Natural killer cell (primary cell): ENCODE data around the gene GARNL3. TPM values are rescaled to one million over a fixed set of nuclear protein-coding genes. Genes with fewer than 3 reads are reported as not detected.

Source experiments
- ATAC-seq, 3 donors: fragments of 150-1000 bp in 2 of 3; fragments of 200-7000 bp in 1 of 3; cut with Tn5 transposase; 1 replicate in 1 of 3; 2 replicates in 2 of 3; pipeline ENCODE4 v1.10.0; 2021; ENCODE audit warnings: mild to moderate bottlenecking in 2 of 3, moderate library complexity in 2 of 3
- DNase-seq, 2 donors: peaks; one replicate each; pipeline versions ENCODE4 v3.0.0 to v3.0.0-alpha.2; 2013 to 2021; ENCODE audit warnings: mixed read lengths in 1 of 2
- H3K27ac ChIP-seq: one replicate; pipeline ENCODE4 v1.5.1; 2013; ENCODE audit warnings: mild to moderate bottlenecking, low read length
- H3K27me3 ChIP-seq: one replicate; pipeline ENCODE4 v1.6.1; 2013; ENCODE audit warnings: low read length; ENCODE audit not compliant: control insufficient read depth, insufficient read depth
- H3K36me3 ChIP-seq: one replicate; pipeline ENCODE4 v1.6.1; 2013; ENCODE audit warnings: low read length; ENCODE audit not compliant: control insufficient read depth, insufficient read depth
- H3K4me1 ChIP-seq: one replicate; pipeline ENCODE4 v1.6.1; 2013; ENCODE audit warnings: low read length; ENCODE audit not compliant: control insufficient read depth, insufficient read depth
- H3K4me3 ChIP-seq: one replicate; pipeline ENCODE4 v1.5.1; 2013; ENCODE audit warnings: low read length
- H3K9me3 ChIP-seq: one replicate; pipeline ENCODE4 v1.6.1; 2013; ENCODE audit warnings: low read length; ENCODE audit not compliant: control insufficient read depth, insufficient read depth
- H3K27ac Mint-ChIP-seq, 2 donors: one replicate each; pipeline ENCODE4 v1.8.0; 2022; ENCODE audit warnings: mild to moderate bottlenecking in 2 of 2, mixed read lengths in 2 of 2, moderate library complexity in 1 of 2
- H3K27me3 Mint-ChIP-seq, 2 donors: one replicate each; pipeline ENCODE4 v1.8.0; 2022; ENCODE audit warnings: low read depth in 2 of 2, mixed read lengths in 2 of 2
- H3K36me3 Mint-ChIP-seq: one replicate; pipeline ENCODE4 v1.8.0; 2022; ENCODE audit warnings: mixed read lengths
- H3K4me1 Mint-ChIP-seq, 2 donors: one replicate each; pipeline ENCODE4 v1.8.0; 2022; ENCODE audit warnings: mixed read lengths in 2 of 2
- H3K4me3 Mint-ChIP-seq: one replicate; pipeline ENCODE4 v1.8.0; 2022; ENCODE audit warnings: mild to moderate bottlenecking, moderate library complexity, mixed read lengths
- H3K9me3 Mint-ChIP-seq, 2 donors: one replicate each; pipeline ENCODE4 v1.8.0; 2022; ENCODE audit warnings: mixed read lengths in 2 of 2
- CTCF ChIP-seq: fragments of 200-600 bp; IDR thresholded peaks from one replicate; pipeline ENCODE4 v1.8.0; 2022; ENCODE audit warnings: antibody characterized with exemption
- WGBS: methylation state at CpG from one replicate; pipeline ENCODE4 v1.1.7; 2013; ENCODE audit warnings: missing lambda C conversion rate; ENCODE audit not compliant: insufficient coverage; 5-methylcytosine and 5-hydroxymethylcytosine counted together
- intact Hi-C: fragments of 100-400 bp; cut with micrococcal nuclease; formaldehyde crosslinking; loops from one replicate; pipeline ENCODE4 v1.14.2; 2022
- total RNA-seq, 4 donors: library from RNA; stranded (reverse); fragments of 120-200 nt in 1 of 4; gene quantifications; one replicate each; pipeline versions ENCODE4 v1.2.3 to v1.2.4, GENCODE V29; 2013 to 2022

Gene GARNL3
- total RNA-seq, 3 donors from 2014 or later (not counting 1 experiment from before 2014, with no cell fraction given) = 3.8 to 6.0 (median 6.0) TPM

GRCh38 chr9:127417131-127418036 lies 152.8 kb downstream of the GARNL3 start:
- no peak for TF ChIP-seq CTCF
- H3K4me1 Mint-ChIP-seq = peaks cover 4 to 20% of the 10 kb centered on the region in 2 donors
- H3K4me3 Mint-ChIP-seq = no peak overlapping the region
- H3K36me3 ChIP-seq = no peaks in the 10 kb centered on the region
- H3K27ac ChIP-seq = no peak overlapping the region
- intact Hi-C loops = no loop called here
- H3K27me3 Mint-ChIP-seq = peaks cover 0 to 3% of the 10 kb centered on the region in 2 donors
- no peaks in the 10 kb centered on the region for H3K9me3 Mint-ChIP-seq
- no peaks in the 10 kb centered on the region for H3K27me3 ChIP-seq
- 95% methylated on average over 14 of the region's 15 CpGs for WGBS
- no peaks in the 10 kb centered on the region for H3K36me3 Mint-ChIP-seq
- H3K4me3 ChIP-seq = no peak overlapping the region
- no peak for DNase-seq
- no peaks in the 10 kb centered on the region for H3K9me3 ChIP-seq
- H3K27ac Mint-ChIP-seq = peak overlapping the region in 1 of 2 donors; percentile 16
- H3K4me1 ChIP-seq = peaks cover 13% of the 10 kb centered on the region
- no peak for ATAC-seq

GRCh38 chr9:127418037-127418471 lies 153.5 kb downstream of the GARNL3 start:
- H3K9me3 ChIP-seq = no peaks in the 10 kb centered on the region
- H3K27me3 Mint-ChIP-seq = peaks cover 0 to 3% of the 10 kb centered on the region in 2 donors
- H3K4me1 Mint-ChIP-seq = peaks cover 10 to 26% of the 10 kb centered on the region in 2 donors

GRCh38 chr9:127419348-127419747 lies 154.8 kb downstream of the GARNL3 start:
- Histone ChIP-seq H3K27ac (peak overlapping the region; percentile 50), H3K4me3 (peak overlapping the region; percentile 24)

More at GRCh38 chr9:127418037-127418471, 153.5 kb downstream of the GARNL3 start:
- no peak overlapping the region for H3K27ac ChIP-seq
- H3K9me3 Mint-ChIP-seq = no peaks in the 10 kb centered on the region
- peak; percentile 27 for TF ChIP-seq CTCF
- H3K4me3 ChIP-seq = no peak overlapping the region
- H3K27me3 ChIP-seq = no peaks in the 10 kb centered on the region
- 48% methylated on average over 12 of the region's 12 CpGs for WGBS
- peak overlapping the region in 1 of 2 donors; percentile 16 for H3K27ac Mint-ChIP-seq
- intact Hi-C loops = no loop called here
- DNase-seq (peak; percentile 43 to 68), ATAC-seq (peak; percentile 82 to 95 (median 91))
- H3K4me3 Mint-ChIP-seq = no peak overlapping the region
- H3K36me3 ChIP-seq = no peaks in the 10 kb centered on the region
- peaks cover 19% of the 10 kb centered on the region for H3K4me1 ChIP-seq
- H3K36me3 Mint-ChIP-seq = no peaks in the 10 kb centered on the region

More at GRCh38 chr9:127419348-127419747, 154.8 kb downstream of the GARNL3 start:
- WGBS = no CpG with 5 or more reads among the region's 6 CpGs
- Histone ChIP-seq H3K27me3 (no peaks in the 10 kb centered on the region), H3K36me3 (no peaks in the 10 kb centered on the region), H3K4me1 (peaks cover 29% of the 10 kb centered on the region), H3K9me3 (no peaks in the 10 kb centered on the region)
- ATAC-seq (no peak), DNase-seq (no peak)
- no peaks in the 10 kb centered on the region for H3K9me3 Mint-ChIP-seq
- TF ChIP-seq CTCF = no peak
- no peaks in the 10 kb centered on the region for H3K36me3 Mint-ChIP-seq
- peaks cover 23 to 39% of the 10 kb centered on the region in 2 donors for H3K4me1 Mint-ChIP-seq
- peaks cover 0 to 2% of the 10 kb centered on the region in 2 donors for H3K27me3 Mint-ChIP-seq
- intact Hi-C loops = no loop called here
- no peak overlapping the region for H3K27ac Mint-ChIP-seq
- no peak overlapping the region for H3K4me3 Mint-ChIP-seq
